NCI-H1417 (cell line): Measurements from ENCODE around the gene CHRNB1.

Experiments
- DNase-seq, 3 experiments: peaks; one replicate each; lab custom pipeline; 2025; lab: John Stamatoyannopoulos, UW

CHRNB1 gene

DNA sequence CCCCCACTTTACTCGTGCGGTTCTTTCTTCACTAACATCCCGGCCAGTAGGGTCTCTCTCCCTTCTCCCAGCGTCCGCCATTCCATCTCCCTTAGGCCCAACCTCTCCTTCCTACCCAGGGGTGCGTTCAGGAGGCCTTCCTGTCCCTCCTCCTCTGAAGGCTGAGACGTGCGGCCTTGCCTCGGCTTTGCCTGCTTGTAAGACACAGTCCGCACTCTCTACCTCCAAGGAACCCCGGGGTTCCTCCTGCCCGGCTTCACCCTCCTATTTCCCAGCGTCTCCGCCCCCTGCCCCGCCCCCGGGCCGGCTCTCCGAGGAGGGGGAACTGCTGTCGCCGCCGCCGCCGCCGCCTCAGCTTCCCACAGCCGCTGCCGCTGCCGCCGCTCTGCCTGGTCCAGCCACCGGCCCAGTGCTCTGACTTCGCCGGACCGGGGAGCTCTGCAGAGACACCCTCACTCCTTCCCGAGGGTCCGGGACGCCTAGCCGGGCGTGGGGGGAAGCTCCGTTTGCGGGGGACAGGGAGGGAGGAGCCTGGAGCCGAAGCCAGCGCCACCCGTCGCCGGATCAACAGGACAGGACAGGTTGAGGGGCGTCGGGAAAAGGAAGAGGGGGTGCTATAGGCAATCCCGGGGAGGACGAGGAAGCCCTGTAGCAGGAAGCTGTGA, 6.8 kb upstream of the CHRNB1 start:
- no peak for DNase-seq

DNA sequence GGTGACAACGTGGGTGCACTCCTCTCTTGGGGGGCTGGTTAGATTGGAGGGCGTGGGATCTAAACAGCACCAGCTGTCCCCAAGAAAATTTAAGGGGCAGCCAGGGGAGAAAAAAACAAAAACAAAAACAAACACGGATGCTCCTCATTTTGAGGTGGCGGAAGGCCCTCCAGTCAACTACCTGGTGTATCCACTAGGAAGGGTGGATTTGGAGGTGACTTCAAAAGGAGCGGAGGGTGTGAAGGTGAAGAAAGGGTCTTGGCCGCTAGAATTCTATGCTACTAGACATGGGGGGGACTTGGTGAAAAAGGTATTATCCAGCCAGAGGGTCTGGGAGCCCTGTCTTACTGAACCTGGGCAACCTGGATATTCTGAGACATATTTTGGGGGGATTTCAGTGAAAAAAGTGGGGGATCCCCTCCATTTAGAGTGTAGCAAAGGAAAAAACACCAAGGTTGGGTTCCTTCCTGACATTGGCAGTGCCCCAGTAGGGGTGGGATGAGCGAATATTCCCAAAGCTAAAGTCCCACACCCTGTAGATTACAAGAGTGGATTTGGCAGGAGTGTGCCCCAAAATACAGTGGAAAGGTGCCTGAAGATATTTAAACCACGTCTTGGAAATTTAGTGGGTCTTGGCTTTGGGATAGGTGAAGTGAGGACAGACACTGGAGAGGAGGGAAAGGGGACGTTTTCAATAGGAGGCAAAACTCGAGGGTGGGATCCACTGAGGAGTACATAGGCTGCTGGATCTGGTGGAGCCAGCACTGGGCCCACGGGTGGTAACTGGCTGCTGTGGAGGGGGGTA, 6.0 kb upstream of the CHRNB1 start:
- DNase-seq, result no peak

DNA sequence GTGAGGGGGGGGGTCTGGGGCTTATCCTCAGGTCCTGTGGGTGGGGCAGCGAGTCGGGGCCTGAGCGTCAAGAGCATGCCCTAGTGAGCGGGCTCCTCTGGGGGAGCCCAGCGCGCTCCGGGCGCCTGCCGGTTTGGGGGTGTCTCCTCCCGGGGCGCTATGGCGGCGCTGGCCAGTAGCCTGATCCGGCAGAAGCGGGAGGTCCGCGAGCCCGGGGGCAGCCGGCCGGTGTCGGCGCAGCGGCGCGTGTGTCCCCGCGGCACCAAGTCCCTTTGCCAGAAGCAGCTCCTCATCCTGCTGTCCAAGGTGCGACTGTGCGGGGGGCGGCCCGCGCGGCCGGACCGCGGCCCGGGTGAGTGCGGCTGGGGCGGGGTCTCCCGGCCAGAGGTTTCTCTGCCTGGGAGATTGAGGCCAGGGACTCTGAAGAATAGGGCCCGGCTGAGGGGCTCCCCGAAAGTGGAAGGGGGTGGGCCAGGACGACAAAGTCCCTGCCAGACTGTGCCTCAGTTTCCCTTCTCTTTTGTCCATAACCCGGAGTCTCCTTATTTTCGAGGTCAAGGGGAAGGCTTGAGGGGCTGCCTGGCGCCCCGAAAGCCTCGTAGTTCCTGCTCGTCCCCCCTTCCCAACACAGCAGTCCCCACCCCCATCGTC, 5.3 kb upstream of the CHRNB1 start, which contains the start of gene FGF11:
FGF11 (plus strand) TSS at position 51 of the 651 bp plus-strand sequence; CDS start at position 160, 109 bp downstream.
- peak in 2 of 3 experiments; percentile 11 to 31 for DNase-seq

DNA sequence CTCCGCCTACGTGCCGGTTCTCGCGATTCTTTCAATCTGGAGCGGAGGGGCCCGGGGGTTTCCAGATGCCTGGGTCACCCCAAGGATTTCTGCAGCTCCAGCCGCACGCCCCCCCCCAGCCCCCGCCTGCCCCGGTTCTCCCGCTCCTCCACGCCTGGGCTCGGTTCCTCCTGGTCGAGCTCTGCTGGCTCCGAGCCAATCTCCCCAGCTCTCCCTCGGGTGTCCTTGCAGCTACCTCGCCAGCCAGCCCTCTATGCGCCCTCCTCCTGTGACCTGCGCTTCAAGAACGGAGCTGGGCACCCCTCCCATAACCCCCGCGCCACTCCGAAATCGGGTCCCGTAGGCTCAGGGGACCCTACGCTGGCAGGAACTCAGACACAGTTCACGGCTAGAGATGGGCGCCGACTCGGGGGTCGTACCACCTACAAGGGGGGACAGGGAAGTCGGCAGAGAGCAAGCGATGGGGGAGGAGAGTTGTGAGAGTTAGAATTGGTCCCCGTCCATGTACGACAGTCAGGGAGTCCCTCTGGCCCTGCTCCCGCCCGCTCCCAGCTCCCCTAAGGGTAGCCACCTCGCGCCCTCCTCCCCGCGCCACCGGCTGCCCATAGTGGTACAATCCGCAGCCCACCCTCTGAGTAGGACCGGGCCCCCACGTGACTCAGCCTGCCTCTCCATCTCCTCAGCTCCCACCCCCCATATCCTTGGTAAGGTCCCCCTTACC, 4.6 kb upstream of the CHRNB1 start:
- DNase-seq, result peak in 2 of 3 experiments; percentile 63 to 79

DNA sequence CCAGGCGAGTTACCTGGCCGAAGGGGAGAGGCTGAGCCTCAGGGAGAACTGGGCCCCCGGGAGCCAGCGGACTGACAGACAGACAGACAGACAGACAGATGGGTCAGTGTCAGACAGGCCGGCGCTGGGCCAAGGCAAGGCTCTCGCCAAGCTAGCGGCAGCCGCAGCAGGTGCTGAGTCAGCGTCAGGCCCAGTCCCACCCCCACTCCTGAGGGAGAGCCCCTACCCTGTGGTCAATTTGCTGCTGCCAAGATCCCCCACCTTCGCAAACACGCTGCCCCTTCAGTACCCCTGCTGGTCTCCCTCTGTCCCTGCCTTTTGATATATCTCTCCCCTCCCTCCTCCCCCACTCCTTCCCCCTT, 4.0 kb upstream of the CHRNB1 start:
- DNase-seq, result peak in 2 of 3 experiments; percentile 61 to 76

DNA sequence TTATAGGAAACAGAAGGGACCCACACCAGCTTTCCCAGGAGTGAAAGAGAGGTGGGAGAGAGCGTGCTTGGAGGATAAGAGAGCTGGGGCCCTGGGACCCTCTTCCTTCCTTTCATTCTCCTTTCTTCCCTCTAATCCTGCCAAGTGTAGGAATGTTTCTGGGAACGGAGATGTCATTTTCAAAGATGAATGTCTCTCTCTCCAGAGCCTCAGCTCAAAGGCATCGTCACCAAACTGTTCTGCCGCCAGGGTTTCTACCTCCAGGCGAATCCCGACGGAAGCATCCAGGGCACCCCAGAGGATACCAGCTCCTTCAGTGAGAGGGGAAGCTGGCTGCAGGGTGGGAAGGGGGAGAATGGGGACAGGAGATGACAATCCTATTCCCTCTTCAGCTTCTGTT, 3.6 kb upstream of the CHRNB1 start:
- no peak for DNase-seq

DNA sequence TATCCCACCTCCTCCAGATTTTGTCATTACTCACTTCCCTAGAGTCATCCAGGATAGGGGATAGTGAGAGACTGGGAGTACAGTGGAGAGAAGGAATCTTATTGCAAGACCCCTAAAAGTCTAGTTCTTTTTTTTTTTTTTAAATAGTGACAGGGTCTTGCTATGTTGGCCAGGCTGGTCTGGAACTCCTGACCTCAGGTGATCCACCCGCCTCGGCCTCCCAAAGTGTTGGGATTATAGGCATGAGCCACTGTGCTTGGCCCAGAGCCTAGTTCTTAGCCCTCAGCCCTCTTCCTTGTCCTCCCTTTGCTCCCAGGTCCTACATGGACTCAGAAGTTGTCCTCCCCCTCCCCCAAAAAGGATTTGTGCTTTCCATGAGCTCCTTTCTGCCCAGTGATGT, 2.7 kb upstream of the CHRNB1 start:
- no peak for DNase-seq

DNA sequence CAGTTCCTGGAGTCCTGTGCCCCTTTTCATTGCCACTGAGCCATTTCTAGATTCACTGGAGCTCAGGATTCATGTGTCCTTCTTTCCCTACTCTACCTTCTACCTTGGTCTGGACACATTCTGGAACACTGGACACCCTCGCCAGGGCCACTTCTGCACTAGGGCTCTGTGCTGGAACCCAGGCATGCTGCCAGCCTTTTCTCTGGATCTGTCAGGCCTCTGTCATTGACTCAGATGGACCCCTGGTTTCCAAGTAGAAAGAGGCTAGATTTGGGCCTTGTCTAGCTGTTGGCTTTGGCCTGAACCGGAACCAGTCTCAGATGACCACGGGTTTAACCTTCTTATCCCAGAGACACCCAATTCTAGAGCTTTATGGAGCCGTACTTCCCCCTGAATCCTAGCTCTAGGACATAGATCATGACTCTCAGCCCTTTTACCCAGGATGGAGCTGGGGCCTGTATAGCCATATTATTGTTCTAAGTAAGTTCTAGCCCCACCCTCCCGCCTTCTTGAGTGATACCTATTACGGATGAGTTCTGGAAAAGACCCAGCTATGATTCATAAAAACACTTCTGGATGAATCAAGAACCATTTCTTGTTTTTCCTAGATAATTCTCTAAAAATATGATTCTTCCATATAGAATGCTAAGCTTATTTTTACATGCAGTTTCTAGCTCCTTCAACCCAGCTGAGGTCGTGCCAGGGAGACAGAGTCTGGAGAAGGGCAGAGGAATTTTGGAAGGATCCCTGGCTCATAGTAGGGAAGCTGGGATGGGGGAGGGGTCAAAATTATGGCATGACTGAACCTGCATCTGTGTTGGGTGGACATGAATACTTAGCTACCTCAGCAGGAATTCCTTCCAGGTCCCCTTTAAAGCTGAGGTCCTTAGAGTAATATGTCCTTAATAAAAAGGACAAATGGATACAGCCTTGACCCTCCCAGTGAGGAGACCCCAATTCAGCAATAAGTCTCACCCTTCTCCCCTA, 1.1 kb upstream of the CHRNB1 start:
- no peak for DNase-seq

DNA sequence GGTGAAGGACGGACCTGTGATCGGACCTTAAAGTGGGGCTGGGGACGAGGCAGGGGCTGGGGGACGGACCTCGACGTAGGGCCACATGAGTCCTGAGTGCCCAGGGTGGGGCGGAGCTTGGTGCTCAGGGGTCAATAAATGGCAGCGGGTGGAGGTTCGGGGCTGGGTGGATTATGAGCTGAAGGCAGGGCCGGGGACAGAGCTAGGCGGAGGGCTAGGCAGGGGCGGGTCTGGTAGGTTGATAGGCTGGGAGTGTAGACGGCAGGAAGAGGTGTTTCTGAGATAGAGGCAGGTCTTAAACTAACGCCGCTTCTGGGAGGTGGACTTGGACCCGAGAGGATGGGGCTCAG, 733 bp downstream of the CHRNB1 start:
- no peak for DNase-seq

DNA sequence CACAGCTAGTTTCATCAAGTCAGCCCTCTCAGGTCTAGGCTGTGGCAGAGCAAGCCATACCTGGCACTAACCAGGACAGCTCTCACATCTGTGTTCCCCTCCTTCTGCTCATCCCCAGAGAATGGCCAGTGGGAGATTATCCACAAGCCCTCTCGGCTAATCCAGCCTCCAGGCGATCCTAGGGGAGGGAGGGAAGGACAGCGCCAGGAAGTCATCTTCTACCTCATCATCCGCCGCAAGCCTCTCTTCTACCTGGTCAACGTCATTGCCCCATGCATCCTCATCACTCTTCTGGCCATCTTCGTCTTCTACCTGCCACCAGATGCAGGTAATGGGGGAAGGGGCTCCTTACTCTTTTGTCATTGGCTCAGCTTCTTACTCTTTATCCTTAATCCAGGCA, 3.6 kb downstream of the CHRNB1 start:
- DNase-seq, result no peak

DNA sequence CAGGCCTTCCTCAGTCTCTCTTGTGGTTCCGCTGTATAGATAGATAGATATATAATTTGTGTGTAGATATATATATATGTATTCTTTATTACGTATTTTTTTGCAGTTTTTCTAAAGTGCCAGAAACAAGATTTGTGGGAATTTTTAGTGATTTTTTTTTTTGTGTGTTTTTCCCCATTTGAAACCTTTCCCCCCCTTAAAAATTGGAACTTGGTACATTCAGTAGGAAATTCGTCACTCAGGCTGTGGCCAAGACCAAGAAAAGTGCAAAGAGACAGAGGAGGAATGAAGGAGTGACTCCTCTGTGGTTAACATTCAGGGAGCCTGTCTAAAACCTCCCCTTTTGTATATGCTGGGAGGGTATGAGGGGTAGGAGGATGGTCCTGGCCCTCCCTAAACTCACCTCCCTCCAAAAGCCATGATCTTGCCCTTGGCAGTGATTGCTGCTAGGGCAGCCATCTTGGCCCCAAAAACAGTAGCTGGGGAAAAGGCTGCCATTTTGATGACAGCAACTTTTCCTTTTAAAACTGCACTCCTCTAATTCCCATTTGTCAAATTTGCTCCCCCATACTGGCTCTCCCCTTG, 15.2 kb downstream of the CHRNB1 start:
- DNase-seq, result no peak

DNA sequence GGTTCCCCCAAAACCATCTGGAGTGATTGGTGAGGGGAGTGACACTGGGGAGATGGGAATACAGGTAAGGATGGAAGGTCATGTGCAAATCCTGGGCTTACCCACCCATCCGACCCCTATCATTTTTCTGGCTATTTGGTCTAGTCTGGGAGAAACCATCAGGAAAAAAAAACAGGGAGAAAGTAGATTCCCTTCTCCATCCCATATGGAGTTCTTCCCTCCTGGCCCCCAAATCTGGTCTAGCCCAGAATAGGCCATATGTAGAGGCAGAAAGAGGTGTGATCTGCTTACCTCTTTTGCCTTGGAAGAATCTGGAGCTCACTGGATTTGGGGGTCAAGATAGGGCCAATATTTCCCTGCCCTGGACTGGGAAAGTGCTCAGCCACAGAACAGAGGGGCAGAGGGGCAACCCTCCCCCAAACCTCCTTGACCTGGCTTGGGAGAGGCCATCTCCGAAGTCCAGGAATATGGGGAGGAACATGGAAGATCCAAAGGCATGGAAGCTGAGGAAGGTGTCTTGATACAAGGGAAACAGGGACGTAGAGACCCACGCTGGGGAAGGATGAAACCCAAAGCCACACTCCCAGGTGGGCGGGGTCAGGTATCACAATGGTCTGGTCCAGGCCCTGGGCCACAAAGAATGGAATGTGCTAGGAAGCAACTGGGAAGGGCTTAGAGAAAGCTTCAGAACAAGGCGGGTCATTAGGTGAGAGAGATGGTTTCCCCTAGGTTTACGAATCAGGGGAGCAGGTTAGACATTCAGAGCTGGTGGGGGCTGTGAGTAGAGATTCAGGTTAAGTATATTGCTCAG, 16.2 kb downstream of the CHRNB1 start:
- DNase-seq, result no peak

DNA sequence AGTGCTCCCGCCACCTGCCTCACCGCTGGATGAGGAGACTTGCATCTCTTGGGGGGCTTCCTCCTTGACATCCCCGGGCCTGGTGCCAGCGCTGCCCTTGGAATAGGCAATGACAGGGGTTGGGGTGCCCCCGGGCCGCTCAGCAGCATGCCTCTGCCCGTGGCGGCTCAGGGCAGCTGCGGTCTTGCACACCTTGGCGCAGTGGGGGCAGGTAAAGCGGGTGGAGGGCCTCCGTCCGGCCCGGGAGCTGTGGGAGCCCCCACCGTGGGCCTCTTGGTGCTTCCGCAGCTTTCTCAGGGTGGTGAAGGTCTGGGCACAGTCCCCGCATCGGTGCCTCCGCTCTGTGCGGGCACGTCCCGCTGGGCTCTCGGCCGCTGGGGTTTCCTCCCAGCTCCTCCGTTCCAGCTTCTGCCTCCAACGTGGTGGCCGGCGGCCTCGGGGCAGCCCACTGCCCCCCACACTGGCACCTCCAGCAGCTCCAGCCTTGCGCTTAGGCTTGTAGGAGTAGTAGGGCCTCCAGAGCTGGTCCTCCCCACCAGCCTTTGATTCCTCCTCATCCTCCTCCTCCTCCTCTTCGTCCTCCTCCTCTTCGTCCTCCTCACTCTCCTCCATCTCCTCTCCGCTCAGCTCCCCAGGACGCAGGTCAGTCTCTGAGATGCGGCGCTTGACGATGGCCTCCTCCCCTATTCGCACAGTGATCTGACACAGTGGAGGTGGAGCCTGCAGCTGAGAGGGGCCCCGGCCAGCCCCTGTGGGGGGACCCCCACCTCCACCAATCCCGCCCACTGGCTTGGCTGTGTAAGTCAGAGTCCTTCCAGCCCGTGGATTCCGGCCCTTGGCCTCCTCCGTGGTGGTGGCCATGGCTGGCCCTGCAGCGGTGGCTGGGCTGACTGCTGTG, 17.9 kb downstream of the CHRNB1 start:
- no peak for DNase-seq

DNA sequence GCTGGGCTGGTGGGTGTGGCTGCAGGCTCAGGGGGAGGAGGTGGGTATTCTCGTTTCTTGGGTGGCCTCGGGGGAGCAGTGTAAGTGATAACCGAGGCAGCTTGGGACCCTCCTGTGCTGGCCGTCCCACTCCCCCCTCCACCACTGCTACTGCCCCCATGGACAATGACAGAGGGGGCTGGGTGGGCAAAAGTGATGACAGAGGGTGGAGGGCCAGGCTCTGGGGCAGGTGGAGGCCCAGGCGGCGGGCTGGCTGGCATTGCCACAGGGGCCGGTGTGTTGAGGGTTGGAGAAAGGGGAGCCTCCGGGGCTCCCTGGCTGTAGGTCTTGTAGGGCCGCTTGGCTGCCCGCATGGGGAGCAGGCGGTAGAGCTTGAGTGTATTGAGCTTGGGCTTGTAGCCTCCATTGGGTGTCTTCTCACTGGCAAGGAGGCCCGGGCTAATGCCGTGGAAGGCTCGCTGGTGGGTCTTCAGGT, 18.5 kb downstream of the CHRNB1 start:
- no peak for DNase-seq

DNA sequence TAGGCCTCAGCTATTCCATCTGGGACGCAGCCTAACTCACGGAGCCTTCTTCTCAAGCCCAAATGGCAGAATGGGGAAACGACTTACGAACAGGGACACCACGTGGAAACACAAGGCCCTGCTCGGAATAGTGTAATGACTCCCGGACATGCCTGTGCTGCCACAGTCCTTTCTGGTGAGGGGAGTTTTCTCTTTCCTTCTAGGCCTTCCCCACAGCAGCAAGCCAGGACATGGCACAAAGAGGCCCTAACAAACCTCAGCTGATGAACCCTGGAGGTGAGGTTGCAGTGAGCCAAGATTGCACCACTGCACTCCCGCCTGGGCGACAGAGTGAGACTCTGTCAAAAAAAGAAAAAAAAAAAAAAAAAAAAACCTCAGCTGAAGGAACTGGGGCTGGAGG, 19.2 kb downstream of the CHRNB1 start:
- no peak for DNase-seq

DNA sequence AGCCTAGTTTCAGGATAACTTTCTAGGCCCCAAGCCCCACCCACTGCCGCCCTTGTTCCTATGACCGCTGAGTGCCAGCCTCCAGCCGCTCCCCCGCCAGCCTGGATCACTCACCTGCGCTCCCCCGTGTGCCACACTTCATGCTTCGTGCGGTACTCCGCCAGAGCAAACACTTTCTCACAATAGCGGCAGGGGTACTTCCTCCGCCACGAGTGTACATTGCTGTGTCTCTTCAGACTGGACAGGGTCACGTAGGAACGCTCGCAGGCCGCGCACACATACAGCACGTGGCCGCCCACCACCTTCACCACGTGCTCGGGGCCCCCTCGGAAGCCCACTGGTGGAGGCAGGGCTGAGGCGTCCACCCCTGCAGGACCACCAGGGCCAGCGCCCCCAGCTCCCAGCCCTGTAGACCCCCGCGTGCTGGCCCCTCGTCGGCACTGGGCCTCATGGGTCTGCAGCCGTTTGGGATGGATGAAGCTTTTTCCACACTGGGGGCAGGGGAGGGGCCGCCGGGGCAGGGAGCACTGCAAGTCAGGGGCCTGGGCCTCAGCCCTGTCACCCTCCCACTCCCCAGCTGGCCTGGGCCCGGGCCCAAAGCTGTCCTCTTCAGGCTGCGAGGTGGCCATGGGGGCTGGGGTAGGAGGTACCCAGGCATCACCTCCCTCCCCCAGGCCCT, 20.9 kb downstream of the CHRNB1 start:
- DNase-seq, result no peak

DNA sequence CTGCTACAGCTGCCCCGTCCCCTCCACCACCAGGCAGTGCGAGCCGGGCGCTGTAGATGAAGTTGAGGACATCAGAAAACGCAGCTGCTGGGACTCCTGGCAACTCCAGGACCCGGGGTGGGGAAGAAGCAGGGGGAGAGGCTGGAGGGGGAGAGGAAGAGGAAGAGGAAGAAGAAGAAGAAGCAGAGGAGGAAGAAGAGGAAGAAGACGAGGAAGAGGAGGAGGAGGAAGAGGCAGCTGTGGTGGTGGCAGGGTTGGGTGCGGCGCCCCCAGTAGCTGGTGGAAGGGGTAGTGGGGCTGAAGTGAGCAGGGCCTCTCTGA, 21.4 kb downstream of the CHRNB1 start:
- no peak for DNase-seq

DNA sequence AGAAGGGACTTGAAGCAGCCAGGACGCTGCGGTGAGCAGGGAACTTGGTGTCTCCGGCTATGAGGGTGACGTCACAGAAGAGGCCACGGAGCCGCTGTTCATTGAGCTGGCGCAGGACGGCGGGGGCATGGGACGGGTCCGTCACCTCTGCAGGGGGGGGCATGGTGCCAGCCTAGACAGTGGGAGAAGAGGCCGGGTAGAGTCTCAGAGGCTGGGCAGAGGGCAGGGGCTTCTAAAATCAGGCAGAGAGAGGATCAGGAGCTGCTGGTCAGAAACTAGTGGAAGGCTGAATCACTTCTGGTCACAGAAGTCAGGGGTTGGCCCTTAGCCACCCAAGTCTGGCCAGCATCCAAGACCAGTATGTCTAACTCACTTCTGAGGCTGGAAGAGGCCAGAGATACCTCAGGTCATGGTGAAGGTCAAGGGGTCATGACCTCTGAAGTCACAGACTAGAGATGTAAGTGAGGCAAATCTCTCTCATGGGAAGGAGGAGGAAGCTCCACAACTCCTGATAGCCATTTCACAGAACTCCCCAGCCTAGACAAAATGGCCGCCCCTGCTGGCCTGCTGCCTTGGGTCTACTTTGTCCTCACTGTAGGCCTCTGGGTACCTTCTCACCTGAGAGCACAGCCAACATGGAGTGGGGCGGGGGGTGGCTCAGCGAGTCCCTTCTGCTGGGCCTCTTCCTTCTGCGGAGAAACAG, 21.9 kb downstream of the CHRNB1 start:
- DNase-seq, result no peak
